ENCODE results near the gene TMEM143.
A peak's percentile ranks its signal among the peaks of the same experiment; 100 is the strongest.
"Not testable (repeated sequence)": the region's sequence is repeated elsewhere in the genome, so short reads cannot be mapped to it uniquely, and the experiment has no call there.

TMEM143 gene

DNA sequence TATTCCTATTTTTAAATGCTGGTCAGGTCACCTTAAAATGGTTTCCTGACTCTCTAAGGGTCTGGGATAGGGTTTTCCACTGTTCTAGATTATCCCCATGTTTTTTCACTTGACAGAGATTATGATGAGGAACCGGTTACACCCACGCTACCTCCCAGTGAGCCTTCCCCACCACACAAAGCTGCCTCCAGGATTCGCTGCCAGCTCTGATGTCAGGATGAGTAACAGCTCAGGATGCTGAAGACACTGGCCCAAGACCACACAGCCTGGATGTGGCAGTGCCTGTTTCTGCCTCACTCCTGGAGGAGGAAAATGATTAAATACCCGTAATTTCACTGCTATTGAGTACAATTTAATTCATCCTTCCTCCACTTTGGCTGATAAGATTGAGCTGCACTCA, 70.9 kb downstream of the TMEM143 start:
- peaks cover 0 to 18% (median 5%) of the 10 kb centered on the region in 11 experiments; a peak in 13 of 22 replicates for H3K36me3 ChIP-seq
- H4K20me1 ChIP-seq = no peaks in the 10 kb centered on the region
- peaks cover 4 to 68% (median 49%) of the 10 kb centered on the region in 10 experiments for H3K4me1 ChIP-seq
- H3K27ac ChIP-seq = no peak overlapping the region
- H3K4me2 ChIP-seq = peak overlapping the region in 8 of 11 experiments; percentile 59 to 82 (median 72); a peak in 11 of 22 replicates
- H3K4me3 ChIP-seq = no peak overlapping the region
- H3K9ac ChIP-seq = 0 out of 22 replicates have a peak overlapping the region, but pooled peaks of 1 of the 11 experiments have one; percentile 21
- TF ChIP-seq Cebpa-rat (IDR thresholded peaks at IDR 0.05) = no peak
- H3K9me3 ChIP-seq (replicated peaks in 1 of 11) = no peaks in the 10 kb centered on the region
- no peaks in the 10 kb centered on the region for H3K27me3 ChIP-seq

DNA sequence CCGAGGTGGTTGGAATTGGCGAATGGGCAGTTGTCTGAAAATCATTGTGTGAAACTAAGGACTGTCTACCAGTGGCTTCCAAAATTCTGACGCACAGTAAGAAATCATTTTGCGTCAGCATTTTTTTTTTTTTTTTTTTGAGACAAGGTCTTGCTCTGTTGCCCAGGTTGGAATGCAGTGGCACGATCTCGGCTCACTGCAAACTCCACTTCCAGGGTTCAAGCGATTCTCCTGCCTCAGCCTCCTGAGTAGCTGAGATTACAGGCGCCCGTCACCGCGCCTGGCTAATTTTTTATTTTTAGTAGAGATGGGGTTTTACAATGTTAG, 72.3 kb downstream of the TMEM143 start:
- Histone ChIP-seq H3K4me1 (peaks cover 4 to 57% (median 43%) of the 10 kb centered on the region in 10 experiments), H3K9ac (peak overlapping the region; percentile 26 to 78 (median 67); a peak in 14 of 22 replicates), H3K4me2 (peak overlapping the region; percentile 78 to 99 (median 91)), H3K36me3 (peaks cover 6 to 31% (median 18%) of the 10 kb centered on the region in 11 experiments), H3K4me3 (peak overlapping the region; percentile 53 to 66 (median 62); a peak in 19 of 20 replicates)
- not testable (repeated sequence) for H3K27me3 ChIP-seq; H3K27ac ChIP-seq; H3K9me3 ChIP-seq (replicated peaks in 1 of 11); H4K20me1 ChIP-seq

DNA sequence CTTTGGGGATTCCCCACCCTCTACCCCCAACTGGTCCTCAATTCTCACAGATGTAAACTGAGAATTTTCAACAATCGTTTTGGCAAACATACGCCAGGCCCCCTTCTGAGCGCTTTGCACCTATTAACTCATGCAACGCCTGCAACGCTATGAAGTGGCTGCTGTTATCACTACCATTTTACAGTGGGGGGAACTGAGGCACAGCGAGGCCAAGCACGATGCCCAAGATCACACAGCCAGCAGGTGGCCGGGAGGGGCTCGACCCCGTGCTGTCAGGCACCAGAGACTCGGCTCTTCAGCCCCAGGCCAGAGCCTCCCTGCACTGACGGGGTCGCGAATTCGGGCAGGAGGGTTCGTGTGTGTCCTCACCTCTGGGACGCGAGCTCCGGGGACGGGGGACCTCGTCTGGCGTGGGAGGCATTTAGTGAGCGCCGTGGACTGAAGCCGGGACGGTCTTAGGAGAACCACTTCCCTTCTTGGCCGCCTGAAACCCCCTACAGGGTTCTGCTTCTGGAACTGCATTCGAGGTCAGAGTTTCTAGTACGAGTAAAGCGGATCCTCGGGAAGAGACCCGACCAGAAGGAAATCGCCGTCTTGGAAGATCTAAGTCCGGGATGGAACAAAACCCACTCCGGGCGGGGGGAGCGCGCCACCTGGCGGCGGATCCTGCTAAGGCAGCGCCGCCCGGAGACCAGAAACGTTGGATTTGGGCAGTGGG, 72.8 kb downstream of the TMEM143 start:
- peak overlapping the region; percentile 78 to 99 (median 91) for H3K4me2 ChIP-seq
- peaks cover 11 to 36% (median 24%) of the 10 kb centered on the region in 11 experiments for H3K36me3 ChIP-seq
- no peak for TF ChIP-seq Cebpa-rat (IDR thresholded peaks at IDR 0.05)
- H3K9me3 ChIP-seq (replicated peaks in 1 of 11) = peaks cover 5 to 12% (median 9%) of the 10 kb centered on the region in 11 experiments; a peak in 19 of 22 replicates
- no peaks in the 10 kb centered on the region for H3K27me3 ChIP-seq
- H4K20me1 ChIP-seq = no peaks in the 10 kb centered on the region
- peak overlapping the region; percentile 26 to 78 (median 67); a peak in 19 of 22 replicates for H3K9ac ChIP-seq
- H3K4me3 ChIP-seq = peak overlapping the region; percentile 53 to 66 (median 62)
- peak overlapping the region in 6 of 11 experiments; percentile 3 to 53 (median 14); a peak in 6 of 22 replicates for H3K27ac ChIP-seq
- H3K4me1 ChIP-seq = peaks cover 4 to 56% (median 43%) of the 10 kb centered on the region in 10 experiments

DNA sequence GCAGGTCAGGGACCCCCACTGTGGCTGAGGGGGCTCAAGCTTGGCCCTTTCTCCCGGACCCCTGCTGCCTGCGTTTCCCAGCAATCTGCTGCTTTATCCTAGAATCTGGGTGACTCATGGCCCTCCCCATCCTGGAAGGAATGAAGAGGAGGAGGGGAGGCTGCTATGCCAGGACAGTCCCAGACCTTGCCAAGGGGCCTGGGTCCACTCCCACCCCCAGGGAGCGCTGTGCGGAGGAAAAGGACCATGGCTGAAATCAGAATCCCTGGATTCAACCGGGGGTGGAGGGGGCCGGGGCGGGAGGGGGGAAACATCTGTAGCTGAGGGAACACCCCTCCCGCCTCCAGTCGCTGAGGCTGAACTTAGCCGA, 73.4 kb downstream of the TMEM143 start:
- H3K36me3 ChIP-seq = peaks cover 17 to 42% (median 29%) of the 10 kb centered on the region in 11 experiments
- no peak overlapping the region for H3K27ac ChIP-seq
- peak overlapping the region in 10 of 11 experiments; percentile 78 to 99 (median 92); a peak in 16 of 22 replicates for H3K4me2 ChIP-seq
- no peak for TF ChIP-seq Cebpa-rat (IDR thresholded peaks at IDR 0.05)
- peaks cover 5 to 16% (median 14%) of the 10 kb centered on the region in 11 experiments; a peak in 20 of 22 replicates for H3K9me3 ChIP-seq (replicated peaks in 1 of 11)
- H4K20me1 ChIP-seq = no peaks in the 10 kb centered on the region
- H3K27me3 ChIP-seq = no peaks in the 10 kb centered on the region
- H3K9ac ChIP-seq = no peak overlapping the region
- H3K4me1 ChIP-seq = peaks cover 4 to 53% (median 43%) of the 10 kb centered on the region in 10 experiments
- H3K4me3 ChIP-seq = no peak overlapping the region

DNA sequence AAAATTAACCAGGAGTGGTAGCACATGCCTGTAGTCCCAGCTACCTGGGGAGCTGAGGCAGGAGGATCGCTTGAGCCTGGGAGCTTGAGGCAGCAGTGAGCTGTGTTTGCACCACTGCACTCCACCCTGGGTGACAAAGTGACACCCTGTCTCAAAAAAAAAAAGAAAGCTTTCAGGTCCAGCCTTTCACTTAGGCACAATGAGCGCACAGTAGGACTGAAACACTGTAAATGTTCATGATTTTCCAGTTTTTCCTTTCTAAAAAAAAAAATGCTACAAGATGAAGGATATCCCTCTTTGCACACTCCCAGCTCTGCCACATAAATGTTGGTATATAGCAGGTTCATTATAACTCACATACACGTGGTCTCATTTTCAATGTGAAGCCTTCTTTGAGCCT, 76.0 kb downstream of the TMEM143 start:
- H3K4me3 ChIP-seq = no peak overlapping the region
- no peak overlapping the region for H3K27ac ChIP-seq
- H3K9ac ChIP-seq = no peak overlapping the region
- H3K4me2 ChIP-seq = no peak overlapping the region
- peaks cover 17 to 36% (median 24%) of the 10 kb centered on the region in 10 experiments for H3K4me1 ChIP-seq
- H3K36me3 ChIP-seq = peaks cover 27 to 68% (median 56%) of the 10 kb centered on the region in 11 experiments
- no peaks in the 10 kb centered on the region for H3K27me3 ChIP-seq
- no peaks in the 10 kb centered on the region for H4K20me1 ChIP-seq
- no peak for TF ChIP-seq Cebpa-rat (IDR thresholded peaks at IDR 0.05)
- peaks cover 13 to 34% (median 23%) of the 10 kb centered on the region in 11 experiments for H3K9me3 ChIP-seq (replicated peaks in 1 of 11)

DNA sequence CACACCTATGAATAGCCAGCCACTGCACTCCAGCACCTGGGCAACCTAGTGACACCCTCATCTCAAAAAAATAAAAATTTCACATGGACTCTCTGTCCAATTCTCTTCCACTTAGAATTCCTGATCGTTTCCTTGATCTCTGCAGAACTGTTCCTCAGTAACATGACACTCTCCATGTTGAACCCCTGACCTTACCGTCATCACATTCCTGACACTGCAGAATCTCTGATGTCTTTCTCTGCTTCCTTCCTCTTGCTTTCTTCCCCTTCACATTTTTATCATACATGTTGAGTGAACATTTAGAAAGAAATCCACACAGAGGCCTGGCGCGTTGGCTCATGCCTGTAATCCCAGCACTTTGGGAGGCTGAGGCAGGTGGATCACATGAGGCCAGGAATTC, 78.8 kb downstream of the TMEM143 start:
- TF ChIP-seq Cebpa-rat (IDR thresholded peaks at IDR 0.05) = no peak

DNA sequence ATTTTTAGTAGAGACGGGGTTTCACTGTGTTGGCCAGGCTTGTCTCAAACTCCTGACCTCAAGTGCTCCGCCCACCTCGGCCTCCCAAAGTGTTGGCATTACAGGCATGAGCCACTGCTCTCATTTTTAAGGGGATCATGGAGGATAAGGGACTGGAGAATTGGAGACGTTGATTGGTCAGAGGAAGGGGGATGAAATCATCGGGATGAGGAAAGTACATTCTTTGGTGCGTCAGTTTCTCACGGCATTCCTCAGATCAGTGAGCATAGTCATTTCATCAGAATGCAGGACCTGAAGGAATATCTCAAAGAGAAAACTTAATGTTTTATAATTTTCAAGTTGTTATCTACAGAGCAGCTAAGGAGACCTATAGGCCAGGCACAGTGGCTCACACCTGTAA, 79.8 kb downstream of the TMEM143 start:
- no peaks in the 10 kb centered on the region for H4K20me1 ChIP-seq
- H3K9ac ChIP-seq = no peak overlapping the region
- H3K4me1 ChIP-seq = peaks cover 0 to 18% (median 11%) of the 10 kb centered on the region in 10 experiments; a peak in 11 of 20 replicates
- no peak for TF ChIP-seq Cebpa-rat (IDR thresholded peaks at IDR 0.05)
- no peaks in the 10 kb centered on the region for H3K27me3 ChIP-seq
- no peak overlapping the region for H3K4me3 ChIP-seq
- H3K36me3 ChIP-seq = peaks cover 32 to 95% (median 88%) of the 10 kb centered on the region in 11 experiments
- H3K27ac ChIP-seq = no peak overlapping the region
- H3K9me3 ChIP-seq (replicated peaks in 1 of 11) = peaks cover 19 to 49% (median 29%) of the 10 kb centered on the region in 11 experiments
- H3K4me2 ChIP-seq = no peak overlapping the region; a peak in 1 of 22 replicates

More for the DNA sequence above, 78.8 kb downstream of the TMEM143 start:
- no peak overlapping the region for H3K27ac ChIP-seq
- H4K20me1 ChIP-seq = no peaks in the 10 kb centered on the region
- H3K9ac ChIP-seq = no peak overlapping the region
- no peak overlapping the region for H3K4me3 ChIP-seq
- H3K4me2 ChIP-seq = peak overlapping the region in 6 of 11 experiments; percentile 5 to 66 (median 32); a peak in 8 of 22 replicates
- peaks cover 19 to 49% (median 29%) of the 10 kb centered on the region in 11 experiments for H3K9me3 ChIP-seq (replicated peaks in 1 of 11)
- peaks cover 32 to 97% (median 83%) of the 10 kb centered on the region in 11 experiments for H3K36me3 ChIP-seq
- H3K27me3 ChIP-seq = no peaks in the 10 kb centered on the region
- H3K4me1 ChIP-seq = peaks cover 0 to 18% (median 10%) of the 10 kb centered on the region in 10 experiments; a peak in 12 of 20 replicates
